GM12865 (cell line): ENCODE data around the gene ZSWIM8.

Source experiments
- DNase-seq: peaks from one replicate; pipeline ENCODE4 v3.0.0; 2010; ENCODE audit warnings: low read depth
- H3K4me3 ChIP-seq: 2 replicates; pipeline ENCODE4 v1.5.1; 2011; ENCODE audit warnings: mild to moderate bottlenecking, low read depth, low read length, control low read depth
- CTCF ChIP-seq: IDR thresholded peaks from 2 replicates; pipeline ENCODE4 v1.5.1; 2011; ENCODE audit warnings: low read length, control low read depth, low read depth, inconsistent platforms; ENCODE audit not compliant: insufficient read depth; ENCODE audit errors: missing control alignments

ZSWIM8 gene

GRCh38 chr10:73837072-73837471, 51.7 kb downstream of the ZSWIM8 start:
- TF ChIP-seq CTCF: no peak
- no peak overlapping the region for H3K4me3 ChIP-seq
- no peak for DNase-seq

- DNase-seq: no peak
- TF ChIP-seq CTCF: no peak
- H3K4me3 ChIP-seq: no peak overlapping the region
Observed at GRCh38 chr10:73838008-73838567, 52.7 kb downstream of the ZSWIM8 start.

GRCh38 chr10:73838827-73839226, 53.4 kb downstream of the ZSWIM8 start:
- TF ChIP-seq CTCF: no peak
- H3K4me3 ChIP-seq: no peak overlapping the region
- DNase-seq: no peak

GRCh38 chr10:73839276-73839966, 54.0 kb downstream of the ZSWIM8 start:
- no peak for TF ChIP-seq CTCF
- DNase-seq: no peak
- no peak overlapping the region for H3K4me3 ChIP-seq

GRCh38 chr10:73840056-73840402, 54.6 kb downstream of the ZSWIM8 start:
- TF ChIP-seq CTCF: no peak
- H3K4me3 ChIP-seq: no peak overlapping the region
- DNase-seq: no peak

- no peak for DNase-seq
- no peak for TF ChIP-seq CTCF
- no peak overlapping the region for H3K4me3 ChIP-seq
Observed at GRCh38 chr10:73840403-73841060, 55.1 kb downstream of the ZSWIM8 start.
